8988T (cell line): Measurements from ENCODE around the gene BIVM.
"Not testable (repeated sequence)": the region's sequence is repeated elsewhere in the genome, so short reads cannot be mapped to it uniquely, and the experiment has no call there.

Experiments used
- DNase-seq: peaks from one replicate; pipeline ENCODE4 v3.0.0; 2011

Gene BIVM

GRCh38 chr13:102798581-102799425 is at the start of gene BIVM, which contains the start of gene POGLUT2:
BIVM (plus strand) TSS chr13:102799119; CDS start chr13:102807268, 8,149 bp downstream.
POGLUT2 (minus strand) TSS chr13:102798976; CDS start chr13:102798670, 306 bp downstream.
- peak; percentile 79 for DNase-seq

GRCh38 chr13:102751886-102752285 is 47.0 kb upstream of the BIVM start:
- DNase-seq = no peak

- no peak for DNase-seq
Measured at GRCh38 chr13:102757006-102757405, 41.9 kb upstream of the BIVM start.

GRCh38 chr13:102758842-102759241 is 40.1 kb upstream of the BIVM start:
- no peak for DNase-seq

GRCh38 chr13:102761071-102761470 is 37.8 kb upstream of the BIVM start:
- DNase-seq = no peak

GRCh38 chr13:102763741-102764140 is 35.2 kb upstream of the BIVM start:
- no peak for DNase-seq

GRCh38 chr13:102768909-102769308 is 30.0 kb upstream of the BIVM start:
- DNase-seq = no peak

- DNase-seq = no peak
Measured at GRCh38 chr13:102769679-102770078, 29.2 kb upstream of the BIVM start.

- no peak for DNase-seq
Measured at GRCh38 chr13:102770435-102770834, 28.5 kb upstream of the BIVM start.

GRCh38 chr13:102771298-102772041 is 27.4 kb upstream of the BIVM start:
- DNase-seq = no peak

GRCh38 chr13:102772042-102772425 is 26.9 kb upstream of the BIVM start:
- DNase-seq = no peak

- DNase-seq = peak; percentile 67
Measured at GRCh38 chr13:102773441-102774213, 25.3 kb upstream of the BIVM start, which contains the start of gene TEX30. TEX30 (minus strand) TSS chr13:102773786; CDS start chr13:102770026, 3,760 bp downstream.

GRCh38 chr13:102774214-102774568 is 24.7 kb upstream of the BIVM start:
- no peak for DNase-seq

- DNase-seq = no peak
Measured at GRCh38 chr13:102774591-102775520, 24.1 kb upstream of the BIVM start.

GRCh38 chr13:102776271-102776670 is 22.6 kb upstream of the BIVM start:
- DNase-seq = no peak

GRCh38 chr13:102777736-102778135 is 21.2 kb upstream of the BIVM start:
- DNase-seq = no peak

GRCh38 chr13:102779436-102780159 is 19.3 kb upstream of the BIVM start:
- no peak for DNase-seq

GRCh38 chr13:102780656-102781055 is 18.3 kb upstream of the BIVM start:
- DNase-seq = not testable (repeated sequence)

GRCh38 chr13:102781591-102781990 is 17.3 kb upstream of the BIVM start:
- no peak for DNase-seq

GRCh38 chr13:102784483-102784882 is 14.4 kb upstream of the BIVM start:
- no peak for DNase-seq

- DNase-seq = no peak
Measured at GRCh38 chr13:102788683-102789082, 10.2 kb upstream of the BIVM start.
